Activated CD4-positive, CD25-positive, alpha-beta regulatory T cell treated with anti-CD3 and anti-CD28 coated beads, Interleukin-2, amount 50 U/mL, for 24 hours (primary cell): Measurements from ENCODE around the gene LGALS16.
A peak's percentile ranks its signal among the peaks of the same experiment; 100 is the strongest.
"Not testable (repeated sequence)": the region's sequence is repeated elsewhere in the genome, so short reads cannot be mapped to it uniquely, and the experiment has no call there.

Experiments
- ATAC-seq, 2 donors: fragments of 150-1000 bp; cut with Tn5 transposase; one replicate each; pipeline ENCODE4 v1.10.0; 2021; ENCODE audit warnings: mild to moderate bottlenecking in 1 of 2, moderate library complexity in 1 of 2

LGALS16 gene

GRCh38 chr19:39679056-39679790, 23.5 kb downstream of the LGALS16 start:
- ATAC-seq: peak; percentile 90 to 91

DNA sequence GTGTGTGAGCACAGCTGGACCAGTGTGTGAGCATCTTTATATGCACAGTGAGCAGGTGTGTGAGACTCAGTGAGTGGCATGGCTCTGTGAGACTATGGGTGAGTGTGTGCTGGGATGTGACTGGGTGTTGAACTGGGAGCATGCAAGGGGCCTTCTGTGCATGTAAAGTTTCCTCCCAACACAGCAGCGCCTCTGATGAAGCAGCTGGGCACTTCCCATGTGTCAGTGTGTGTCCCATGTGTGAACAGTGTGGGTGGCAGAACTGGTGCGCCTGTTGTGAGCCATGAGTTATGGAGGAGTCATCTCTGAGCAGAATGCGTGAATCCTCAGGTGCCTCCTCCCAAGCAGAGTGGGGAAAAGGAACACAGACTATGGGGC, 24.1 kb downstream of the LGALS16 start:
- peak; percentile 51 to 56 for ATAC-seq

- ATAC-seq: no peak
These were observed 24.9 kb downstream of the LGALS16 start for GRCh38 chr19:39680593-39680992.

- no peak for ATAC-seq
These were observed 25.7 kb downstream of the LGALS16 start for GRCh38 chr19:39681416-39681815.

DNA sequence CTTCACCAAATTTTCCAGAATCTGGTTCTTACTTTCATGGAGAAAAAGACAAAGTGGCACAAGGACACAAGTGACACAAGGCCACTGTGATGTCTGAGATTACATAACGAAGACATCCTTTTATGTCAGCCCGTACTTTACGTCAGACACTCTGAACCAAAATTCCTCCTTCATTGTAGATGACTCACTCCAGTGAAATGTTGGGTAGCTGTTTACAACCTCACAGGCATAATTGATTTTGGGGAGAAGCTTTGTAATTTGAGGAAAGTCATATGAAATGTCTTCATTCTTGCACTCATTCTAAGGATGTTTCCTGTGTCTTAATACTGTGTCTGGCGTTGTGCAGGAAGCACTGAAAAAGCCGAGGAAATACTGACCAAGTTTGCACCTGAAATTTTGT, 28.6 kb downstream of the LGALS16 start:
- ATAC-seq: no peak

DNA sequence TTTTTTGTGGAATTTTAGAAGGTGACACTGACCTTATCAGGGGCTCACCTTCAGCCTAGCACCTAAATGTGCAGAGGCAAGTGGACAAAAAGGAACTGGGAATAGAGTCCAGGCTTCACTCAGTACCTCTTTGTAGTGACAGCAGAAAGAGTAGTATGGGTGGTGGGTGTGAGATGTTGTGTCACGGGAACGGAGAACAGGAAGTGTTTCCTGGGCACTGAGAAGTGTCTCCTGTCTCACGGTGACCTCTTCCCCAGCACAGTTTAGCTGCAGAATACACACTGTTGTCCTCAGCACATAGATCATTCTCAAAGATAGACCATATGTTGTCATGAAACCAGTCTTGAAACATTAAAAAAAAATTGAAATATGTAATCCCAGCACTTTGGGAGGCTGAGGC, 31.0 kb downstream of the LGALS16 start:
- no peak for ATAC-seq

- ATAC-seq: not testable (repeated sequence)
These were observed 32.9 kb downstream of the LGALS16 start for GRCh38 chr19:39688637-39689036.

DNA sequence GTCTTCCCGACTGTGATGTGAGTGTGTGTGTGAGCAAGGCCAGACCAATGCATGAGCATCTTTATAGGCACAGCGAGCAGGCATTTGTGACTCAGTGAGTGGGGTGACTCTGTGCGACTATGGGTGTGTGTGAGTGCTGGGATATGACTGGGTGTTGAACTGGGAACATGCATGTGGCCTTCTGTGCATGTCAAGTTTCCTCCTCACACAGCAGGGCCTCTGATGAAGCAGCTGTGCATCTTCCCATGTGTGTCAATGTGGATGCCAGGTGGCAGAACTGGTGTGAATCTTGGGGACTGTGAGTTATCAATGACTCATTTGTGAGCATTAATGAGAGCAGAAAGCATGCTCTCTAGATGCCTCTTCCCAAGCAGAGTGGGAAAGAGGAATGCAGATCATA, 36.5 kb downstream of the LGALS16 start:
- ATAC-seq: peak; percentile 44 to 64

- ATAC-seq: no peak
These were observed 37.1 kb downstream of the LGALS16 start for GRCh38 chr19:39692822-39693221.

DNA sequence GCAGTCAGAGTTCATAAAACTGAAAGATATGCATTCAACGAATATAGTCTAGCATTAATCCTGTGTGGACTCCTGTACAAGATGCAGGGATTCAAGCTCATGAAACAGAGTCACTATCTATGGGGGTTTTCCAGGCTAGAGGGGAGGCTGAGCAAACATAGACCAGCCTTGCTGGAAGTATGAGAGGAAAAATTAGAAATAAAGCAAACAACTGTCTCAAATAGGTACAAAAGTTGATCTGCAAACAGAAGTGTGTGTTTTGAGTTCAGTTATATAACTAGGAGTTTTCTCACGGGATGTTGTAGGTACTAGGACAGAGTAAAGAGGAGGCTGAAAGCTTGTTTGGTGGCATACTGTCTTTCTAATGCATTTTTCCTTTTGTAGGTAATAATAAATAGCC, 40.0 kb downstream of the LGALS16 start:
- no peak for ATAC-seq

- no peak for ATAC-seq
These were observed 40.7 kb downstream of the LGALS16 start for GRCh38 chr19:39696387-39696786.

- no peak for ATAC-seq
These were observed 42.8 kb downstream of the LGALS16 start for GRCh38 chr19:39698535-39698934.

DNA sequence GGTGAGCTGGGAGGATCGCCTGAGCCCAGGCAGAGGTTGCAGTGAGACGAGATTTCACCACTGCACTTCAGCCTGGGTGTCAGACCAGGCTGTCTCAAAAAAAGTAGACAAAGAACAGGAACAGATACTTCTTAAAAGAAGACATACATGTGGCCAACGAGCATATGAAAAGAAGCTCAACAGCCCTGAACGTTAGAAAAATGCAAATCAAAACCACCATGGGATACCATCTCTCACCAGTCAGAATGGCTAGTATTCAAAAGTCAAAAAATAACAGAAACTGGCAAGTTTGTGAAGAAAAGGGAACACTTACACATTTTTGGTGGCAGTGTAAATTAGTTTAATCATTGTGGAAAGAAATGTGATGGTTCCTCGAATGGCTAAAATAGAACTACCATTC, 45.6 kb downstream of the LGALS16 start:
- ATAC-seq: no peak

GRCh38 chr19:39704181-39705044, 48.7 kb downstream of the LGALS16 start, which contains the start of gene LGALS14:
TSS of gene LGALS14 (plus strand) at chr19:39704481. CDS start at chr19:39704529, 48 bp downstream.
- ATAC-seq: no peak

GRCh38 chr19:39705578-39706188, 50.0 kb downstream of the LGALS16 start:
- ATAC-seq: peak; percentile 28 to 53

- ATAC-seq: no peak
These were observed 52.9 kb downstream of the LGALS16 start for GRCh38 chr19:39708594-39708993.

GRCh38 chr19:39709026-39709872, 53.5 kb downstream of the LGALS16 start:
- ATAC-seq: no peak
